GM21390 (cell line): Measurements from ENCODE around the gene MAP1B.

Experiments
- ATAC-seq: cut with Tn5 transposase; IDR thresholded peaks from one replicate; pipeline ENCODE4 v1.9.1; 2021; ENCODE audit not compliant: unreplicated experiment

The MAP1B gene

DNA sequence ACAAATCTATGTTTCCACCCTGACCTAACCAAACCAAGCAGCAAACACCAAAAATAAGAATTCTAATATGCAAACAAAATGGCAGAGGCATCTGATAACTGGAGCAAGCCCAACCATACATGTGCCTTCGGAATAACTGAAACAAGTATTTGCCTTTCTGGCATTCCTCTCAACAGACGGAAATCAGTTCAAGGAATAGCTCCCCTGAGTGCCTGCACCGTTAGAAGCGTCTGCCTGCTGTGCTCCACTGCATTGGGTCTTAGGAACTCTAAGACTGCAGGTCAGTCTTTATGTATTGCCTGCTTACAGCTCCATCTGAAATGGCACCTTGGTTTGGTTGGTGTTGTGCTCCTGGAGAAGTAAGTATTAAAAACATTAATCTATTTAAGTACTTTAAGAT is 114.3 kb downstream of the MAP1B start:
- ATAC-seq = no peak

DNA sequence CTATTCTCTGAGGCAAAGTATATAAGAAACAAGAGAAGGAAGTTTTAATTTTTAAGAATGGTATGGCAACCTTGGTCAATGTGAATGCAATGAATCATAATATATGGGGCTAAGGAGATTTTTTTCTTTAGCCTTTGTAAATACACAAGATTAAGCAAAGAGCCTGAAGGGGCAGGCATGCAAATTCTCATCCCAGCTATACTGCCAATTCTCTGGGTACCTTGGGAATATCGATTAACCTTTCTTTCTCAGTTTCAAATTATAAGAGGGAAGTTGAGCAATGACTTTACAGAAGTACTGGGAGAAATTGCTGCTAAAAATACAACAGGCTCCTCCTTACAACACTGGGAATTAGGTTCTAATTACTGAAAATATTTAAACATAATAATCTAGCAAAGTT is 115.2 kb downstream of the MAP1B start:
- no peak for ATAC-seq

DNA sequence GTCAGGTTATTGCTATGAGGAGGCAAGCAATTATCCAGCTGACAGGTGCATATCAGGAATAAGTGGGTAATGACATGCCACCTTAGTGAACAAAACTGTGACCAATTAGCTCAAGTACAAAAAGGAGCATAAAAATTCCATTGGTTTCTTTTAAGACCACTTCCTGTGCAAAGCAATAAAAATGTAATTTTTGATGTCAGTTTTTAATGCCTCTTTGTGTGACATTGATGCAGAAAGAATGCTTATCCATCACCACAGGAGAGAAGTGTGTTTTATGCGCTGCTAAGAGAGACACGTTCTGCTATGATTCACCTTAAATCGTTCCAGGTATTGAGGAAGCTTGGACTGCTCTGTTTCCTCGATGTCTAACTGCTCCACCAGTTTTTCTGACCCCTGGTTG is 116.1 kb downstream of the MAP1B start:
- no peak for ATAC-seq

DNA sequence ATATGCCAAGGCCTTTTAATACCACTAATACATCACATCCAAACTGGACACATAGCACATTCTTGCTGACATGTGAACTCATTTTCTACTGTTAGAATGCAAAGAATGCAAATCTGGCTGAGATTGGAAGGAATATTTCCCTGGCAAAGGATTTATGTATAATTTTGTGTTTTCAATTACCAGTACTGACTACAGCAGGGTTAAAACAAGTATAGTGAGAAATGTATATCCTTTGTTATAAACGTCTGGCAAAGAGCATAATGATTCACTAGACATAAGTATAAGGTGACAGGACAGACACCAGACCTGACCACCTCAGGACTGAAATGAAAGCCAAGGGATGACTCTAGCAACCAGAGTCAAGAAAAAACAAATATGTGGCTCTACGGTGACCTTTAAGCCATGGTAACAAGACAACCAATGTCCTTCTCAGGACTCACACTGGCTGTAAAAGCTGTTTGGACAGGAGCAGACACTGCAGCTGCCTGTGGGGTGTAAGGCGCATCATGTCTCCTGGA is 117.7 kb downstream of the MAP1B start:
- no peak for ATAC-seq

DNA sequence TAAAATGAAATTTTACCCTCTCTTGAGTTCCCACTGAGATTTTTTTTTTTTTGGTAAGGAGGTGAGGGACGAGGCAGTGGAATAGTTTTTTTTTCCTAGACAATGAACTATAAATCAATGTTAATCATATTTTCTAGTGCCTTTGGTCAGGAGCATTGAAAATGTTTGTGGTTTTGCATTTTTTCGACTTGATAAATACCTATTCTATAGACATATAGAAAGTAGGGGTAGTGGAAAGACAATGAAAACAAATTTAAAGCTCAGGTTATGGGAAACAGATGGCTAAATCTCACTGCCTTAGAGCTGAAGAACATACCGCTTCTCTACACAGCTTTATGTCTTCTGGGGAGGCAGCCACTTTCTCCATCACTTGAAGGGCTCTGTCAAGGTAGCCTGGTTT is 118.5 kb downstream of the MAP1B start:
- no peak for ATAC-seq

DNA sequence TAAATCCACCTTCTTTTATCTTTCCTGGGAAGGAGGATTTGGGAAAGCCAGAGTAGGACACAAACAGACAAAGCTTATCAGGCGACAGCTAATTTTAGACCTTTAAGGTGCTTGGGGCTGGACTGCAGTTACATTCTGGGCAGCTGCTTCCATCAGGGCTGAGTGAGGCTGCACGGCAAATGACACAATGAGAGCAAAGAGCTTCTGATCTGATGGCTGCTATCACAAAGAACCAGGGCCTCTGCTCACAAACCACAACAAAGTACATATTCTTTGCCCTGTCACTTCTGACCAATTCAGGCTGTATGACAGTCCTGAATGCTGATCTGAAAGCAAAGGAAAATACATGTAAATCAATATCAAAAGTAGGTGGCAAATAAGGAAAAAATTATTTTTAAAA is 119.7 kb downstream of the MAP1B start:
- no peak for ATAC-seq

DNA sequence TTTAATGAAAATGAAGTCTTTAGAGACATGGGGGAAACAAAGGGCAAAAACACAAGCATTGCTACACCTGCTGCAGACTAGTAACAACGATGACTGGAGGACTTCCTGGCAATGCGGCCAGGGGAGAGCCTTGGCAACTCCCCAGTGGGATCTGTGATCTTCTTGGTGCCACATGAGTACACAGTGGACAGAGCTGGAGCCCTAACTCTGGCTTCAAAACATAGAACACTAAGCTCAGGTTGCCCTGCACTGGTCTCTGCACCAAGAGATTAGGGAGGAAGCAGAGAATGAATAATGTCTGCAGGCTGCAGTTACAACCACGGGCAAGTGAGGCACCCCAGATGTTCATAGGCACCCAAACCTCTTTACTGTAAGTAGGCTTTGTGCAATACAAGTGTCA is 121.7 kb downstream of the MAP1B start:
- no peak for ATAC-seq

DNA sequence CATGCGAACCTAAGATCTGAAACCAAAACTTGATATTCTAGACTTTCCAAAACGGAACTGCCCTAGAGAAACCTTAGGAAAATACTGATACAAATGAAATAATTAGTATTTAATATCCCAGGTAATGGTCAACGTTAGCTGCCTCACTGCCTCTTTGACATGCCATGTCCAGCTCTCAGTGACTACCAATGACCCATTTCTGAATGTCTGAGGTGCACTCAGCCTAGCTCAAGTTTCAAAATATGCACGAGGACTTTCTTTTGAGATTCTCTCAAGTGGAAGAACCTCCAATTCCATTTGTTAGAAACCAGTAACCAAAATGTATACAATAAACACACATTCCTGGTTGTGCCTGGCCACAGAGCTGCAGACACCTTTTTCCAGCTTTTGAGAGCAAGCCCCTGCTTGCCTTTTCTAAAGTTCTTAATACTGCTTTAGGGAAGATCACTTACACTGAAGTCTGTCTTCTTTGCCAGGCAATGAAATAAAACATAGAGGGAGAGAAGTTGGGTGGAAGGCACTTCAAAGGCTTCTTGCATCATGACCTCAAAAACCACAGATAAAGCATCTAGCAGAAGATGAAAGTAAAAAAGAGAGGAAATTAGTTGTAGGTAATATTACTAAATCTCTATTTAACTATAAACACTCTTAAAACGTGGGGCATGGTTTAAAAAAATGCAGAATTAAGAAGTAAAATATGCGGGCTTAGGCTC is 124.9 kb downstream of the MAP1B start:
- no peak for ATAC-seq

DNA sequence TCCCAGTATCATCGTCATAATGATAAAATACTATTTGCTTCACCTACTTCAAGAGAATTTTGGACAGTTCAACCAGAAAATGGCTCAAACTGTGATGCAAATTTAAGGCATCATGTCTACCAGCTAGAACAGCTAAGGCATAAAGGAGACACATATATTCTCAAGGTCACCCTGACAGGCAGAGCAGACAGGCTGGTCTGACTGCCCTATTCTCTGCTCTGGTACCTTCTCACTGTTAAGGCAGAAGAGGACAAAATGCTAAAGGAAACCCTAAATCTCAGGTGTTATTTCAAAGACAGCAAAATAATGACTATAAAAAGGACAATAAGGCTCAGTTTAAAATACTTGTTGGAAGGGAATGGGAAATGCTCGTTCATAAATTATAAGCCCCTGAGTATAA is 125.6 kb downstream of the MAP1B start:
- no peak for ATAC-seq

DNA sequence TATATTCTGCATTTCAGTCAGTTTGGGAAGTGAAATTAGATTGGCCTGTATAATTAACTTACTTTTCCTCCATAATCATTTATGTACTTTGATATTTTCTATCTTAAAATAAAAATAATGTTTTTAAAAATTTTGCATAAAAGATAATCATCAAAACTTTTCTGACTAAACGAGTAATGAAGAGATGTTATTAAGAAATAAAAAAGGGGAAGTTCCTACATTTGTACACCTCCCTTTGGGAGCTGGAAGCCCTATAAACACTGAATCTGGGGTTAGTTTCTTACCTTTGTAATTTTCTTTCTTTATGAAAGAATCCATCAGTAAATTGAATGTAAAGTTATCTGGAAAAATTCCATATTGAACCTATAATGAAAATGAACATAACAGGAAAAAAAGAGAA is 126.6 kb downstream of the MAP1B start:
- peak; percentile 5 for ATAC-seq

DNA sequence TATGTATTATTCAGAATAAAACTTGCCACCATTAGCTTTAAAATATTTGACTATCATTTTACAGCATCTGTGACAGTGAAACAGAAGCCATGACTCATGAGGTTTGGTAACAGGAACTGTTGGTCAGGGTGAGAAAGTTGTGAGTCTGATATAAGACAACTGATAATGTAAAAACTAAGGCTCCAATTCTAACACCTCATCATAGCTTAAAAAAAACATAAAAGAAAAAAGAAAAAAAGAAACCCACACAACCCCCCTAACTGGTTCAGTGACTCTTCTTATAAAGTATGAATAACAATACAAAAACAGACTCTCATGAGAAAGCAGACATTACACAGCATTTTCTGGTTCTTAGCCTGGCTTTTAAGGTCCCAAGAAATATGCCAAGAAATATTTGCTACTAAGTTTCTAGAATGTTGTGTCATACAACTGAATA is 127.0 kb downstream of the MAP1B start:
- peak; percentile 86 for ATAC-seq

DNA sequence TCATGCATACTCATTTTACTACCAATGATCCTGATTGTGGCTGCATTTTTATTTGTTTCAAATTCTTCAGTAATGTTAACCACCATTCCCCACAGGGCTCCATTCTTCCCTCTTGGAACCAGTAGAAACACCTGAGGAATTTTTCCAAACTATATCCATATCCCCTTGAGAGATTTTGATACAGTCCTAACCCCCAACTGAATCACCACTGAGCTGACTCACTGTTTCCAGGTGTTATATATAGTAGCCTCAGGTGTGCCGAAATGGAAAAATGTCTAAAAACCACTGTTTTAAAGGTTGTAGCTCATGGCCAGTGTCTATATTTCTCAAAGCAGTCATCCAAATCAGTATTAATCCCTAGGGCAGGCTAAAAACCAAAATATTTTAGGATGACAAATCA is 127.6 kb downstream of the MAP1B start:
- ATAC-seq = no peak

DNA sequence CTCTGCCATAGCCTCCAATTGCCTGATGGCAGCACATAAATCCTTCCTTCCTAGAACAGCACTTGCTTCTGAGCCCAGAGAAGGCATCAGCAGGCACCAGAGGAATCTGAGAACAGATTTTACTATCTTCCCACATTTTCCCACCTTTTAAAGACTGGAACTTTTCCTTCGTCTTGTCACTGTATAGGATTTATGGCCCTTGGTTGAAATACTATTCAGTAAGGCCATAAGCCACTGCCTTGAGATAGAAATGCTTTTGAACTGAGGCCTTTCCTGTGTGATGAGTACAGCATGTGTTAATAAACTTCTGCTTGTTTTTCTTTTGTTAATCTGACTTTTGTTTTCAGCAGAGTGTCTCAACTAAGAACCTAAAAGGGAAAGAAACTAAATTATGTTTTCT is 128.4 kb downstream of the MAP1B start:
- no peak for ATAC-seq

DNA sequence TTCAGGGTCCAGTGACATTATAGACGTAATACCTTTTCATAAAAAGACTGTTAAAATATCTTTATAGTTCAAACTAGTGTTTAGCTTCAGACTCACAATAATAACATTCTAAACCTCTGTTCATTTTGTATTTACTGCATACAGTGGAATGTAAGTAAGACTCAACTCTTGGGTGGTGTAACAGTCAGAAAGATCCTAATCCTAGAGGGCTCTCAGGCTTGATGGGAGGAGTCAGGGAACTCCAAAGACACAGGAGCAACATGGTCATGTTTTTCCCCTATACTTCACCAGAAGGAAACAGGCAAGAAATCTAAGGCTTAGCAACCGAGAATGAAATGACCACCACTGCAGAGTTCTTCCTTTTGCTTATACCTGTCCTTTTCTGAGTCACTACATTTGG is 130.1 kb downstream of the MAP1B start:
- no peak for ATAC-seq

DNA sequence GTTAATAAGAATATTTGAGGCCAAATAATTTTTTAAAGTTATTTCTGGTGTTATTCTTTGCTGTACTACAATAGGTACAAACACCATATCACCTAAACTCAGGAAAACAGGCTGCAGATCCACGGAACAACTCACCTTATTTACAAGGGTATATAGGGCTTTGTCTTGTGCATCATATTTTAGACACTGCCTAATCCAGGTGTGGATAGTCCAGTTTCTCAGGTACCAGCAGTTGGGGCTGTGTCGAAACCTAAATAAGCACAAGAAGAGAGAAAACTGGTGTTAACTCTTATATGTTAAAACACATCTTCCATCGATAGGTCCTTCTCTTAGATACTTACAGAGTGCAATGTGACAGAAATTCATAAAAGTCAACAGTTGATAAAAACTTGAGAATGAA is 130.6 kb downstream of the MAP1B start:
- no peak for ATAC-seq

DNA sequence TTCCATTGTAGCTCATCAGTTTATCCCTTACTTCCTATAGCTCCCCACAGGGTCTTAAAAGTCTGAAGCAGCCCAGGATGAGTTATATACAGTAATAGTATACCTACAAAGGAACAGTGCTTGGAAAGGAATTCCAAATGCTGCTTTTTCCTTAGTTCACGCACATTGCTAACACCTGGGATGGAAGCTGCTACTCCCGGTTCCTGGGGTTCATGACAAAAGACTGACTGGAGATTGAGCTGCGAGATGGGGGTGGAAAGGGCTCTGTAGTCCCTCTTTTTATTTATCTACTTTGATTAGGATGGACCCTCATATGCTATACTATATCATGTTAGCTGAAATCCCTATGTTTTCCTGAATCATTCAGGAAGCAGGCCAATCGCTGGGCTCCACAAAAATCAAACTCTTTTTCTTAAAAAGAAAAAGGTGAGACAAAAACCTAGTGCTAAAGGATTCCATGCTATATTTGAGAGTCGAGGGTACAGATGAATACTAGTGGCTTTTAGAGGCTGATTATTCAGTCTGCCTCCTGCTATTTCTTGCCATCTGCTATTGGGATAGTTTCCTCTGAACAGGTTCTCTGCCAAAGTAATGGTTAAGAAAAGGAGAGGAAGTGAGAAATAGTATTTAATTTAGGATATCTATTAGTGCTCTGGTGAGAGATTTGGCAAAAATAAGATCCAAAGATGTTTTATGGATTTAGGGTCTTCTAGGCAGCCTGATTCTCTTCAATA is 131.6 kb downstream of the MAP1B start:
- ATAC-seq = no peak

DNA sequence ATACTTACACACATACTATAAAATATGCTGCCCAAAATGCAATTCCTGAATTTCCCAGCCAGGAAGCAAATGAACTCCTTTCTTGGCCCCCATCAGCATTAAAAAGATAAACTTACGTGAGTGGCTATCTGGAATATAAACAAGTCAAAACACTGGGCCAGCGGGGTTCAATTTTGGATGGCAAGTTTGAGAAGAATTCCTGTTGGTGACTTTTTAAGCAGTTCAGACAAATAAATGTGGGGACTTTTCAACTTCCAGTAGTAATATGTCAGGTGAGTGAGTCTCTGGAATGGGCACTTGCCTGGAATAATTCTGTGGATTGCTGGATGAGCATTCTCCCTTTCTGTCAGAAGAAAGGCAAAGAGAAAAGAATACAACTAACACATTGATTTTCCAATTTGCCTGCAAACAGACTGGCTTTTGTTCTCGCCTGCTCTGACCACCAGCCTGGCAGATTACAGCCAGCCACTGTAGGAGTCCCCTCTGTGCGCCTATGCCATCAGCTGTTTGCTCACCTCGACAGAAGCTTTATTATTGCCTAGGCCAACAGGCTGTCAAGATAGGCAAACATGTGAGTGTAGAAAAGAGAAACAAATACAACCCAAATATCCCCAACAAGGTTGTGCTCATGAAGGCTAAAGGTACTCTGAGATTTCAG is 134.2 kb downstream of the MAP1B start:
- no peak for ATAC-seq

DNA sequence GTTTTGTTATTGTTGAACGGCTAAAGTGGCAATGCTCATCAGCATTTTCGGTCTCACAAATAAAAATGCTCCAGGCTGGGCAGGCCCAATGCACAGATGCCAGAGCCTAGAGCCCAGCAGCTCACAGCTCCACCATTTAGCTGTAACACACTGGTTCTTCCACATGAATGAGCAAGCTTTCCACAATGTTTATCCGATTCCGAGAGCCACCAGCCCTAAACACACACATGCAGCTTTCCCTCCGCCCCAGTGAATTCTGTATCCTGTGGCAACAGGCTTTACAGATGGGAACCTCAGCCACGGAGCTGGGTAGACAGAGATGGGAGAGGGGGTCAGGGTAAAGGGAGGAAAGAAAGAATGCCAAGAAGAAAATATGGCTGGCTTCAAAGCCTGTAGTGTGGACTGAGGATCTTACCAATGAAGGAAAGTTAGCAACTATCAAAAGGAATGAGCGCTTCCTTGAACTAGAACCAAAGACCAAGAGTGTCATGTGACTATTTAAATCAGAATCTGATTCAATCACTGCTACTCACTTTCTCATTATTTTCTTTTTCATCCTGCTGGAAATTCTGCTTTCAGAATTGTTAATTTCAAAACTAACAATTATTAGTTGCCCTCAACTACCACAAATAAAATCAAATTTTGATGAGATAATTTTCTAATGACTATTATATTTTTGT is 135.7 kb downstream of the MAP1B start:
- no peak for ATAC-seq

DNA sequence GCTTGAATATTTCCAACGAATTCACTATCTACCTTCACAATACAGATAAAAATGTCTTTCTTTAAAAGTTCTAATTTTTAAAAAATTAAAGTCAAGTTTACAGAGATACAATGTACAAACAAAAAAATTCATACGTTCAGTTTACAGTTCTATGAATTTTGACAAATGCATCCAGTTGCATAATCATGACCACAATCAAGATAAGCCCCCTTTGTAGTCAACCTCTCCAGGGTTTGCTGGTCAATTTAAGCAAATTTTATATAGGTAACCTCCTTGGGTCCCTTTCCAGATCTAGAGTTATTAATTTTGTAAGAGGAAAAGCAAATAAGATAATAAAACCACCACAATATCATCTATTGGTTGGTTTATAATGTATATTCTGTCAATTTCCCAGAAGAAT is 136.4 kb downstream of the MAP1B start:
- no peak for ATAC-seq

DNA sequence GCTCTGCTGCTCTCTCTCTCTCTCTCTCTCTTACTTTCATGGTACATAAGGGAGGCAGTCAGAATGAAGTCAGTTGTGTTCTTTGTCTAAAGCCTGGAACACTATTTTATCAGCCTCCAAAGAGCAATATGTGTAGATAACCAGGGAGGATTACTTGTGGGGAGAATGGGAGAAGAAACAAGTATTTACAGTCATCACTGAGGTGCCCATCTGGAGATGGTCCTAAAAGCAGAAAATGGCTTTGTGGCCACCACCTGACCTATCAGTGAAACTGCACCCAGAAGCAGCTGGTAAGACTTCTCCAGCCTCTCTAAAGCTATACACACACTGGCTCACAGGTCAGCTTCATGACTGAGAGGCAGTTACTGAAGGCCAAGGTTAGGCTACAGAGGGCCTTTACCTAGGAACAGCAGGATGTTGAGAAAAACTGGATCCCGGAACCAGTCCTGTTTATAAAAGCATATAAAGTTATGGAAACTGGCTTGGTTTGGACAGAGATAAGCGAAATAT is 137.6 kb downstream of the MAP1B start:
- ATAC-seq = peak; percentile 92

DNA sequence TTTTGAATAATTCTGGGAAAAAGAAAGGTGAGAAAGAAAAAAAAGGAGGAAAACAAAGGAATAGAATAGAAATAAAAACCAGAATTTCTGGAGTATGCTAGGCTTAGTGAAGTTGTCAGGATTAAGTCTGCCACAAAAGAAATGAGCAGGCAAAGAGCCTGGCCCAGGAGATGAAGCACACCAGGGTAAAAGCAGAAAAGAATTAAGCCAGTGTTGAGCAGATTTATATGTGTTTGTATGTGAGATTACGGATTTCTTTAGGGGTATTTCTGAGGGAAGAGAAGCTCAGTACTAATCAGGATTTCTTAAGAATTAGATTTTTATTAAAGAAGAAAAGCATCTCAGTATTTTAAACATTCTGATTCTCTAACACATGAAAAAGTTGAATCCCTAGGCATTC is 138.3 kb downstream of the MAP1B start:
- ATAC-seq = no peak
